Cardiac fibroblast (primary cell): Measurements from ENCODE around the gene PLA2G5.

Source experiments
- DNase-seq, 2 donors: peaks; one replicate each; pipeline versions ENCODE4 v3.0.0 to v3.0.0-alpha.2; 2010; ENCODE audit warnings: low read depth in 2 of 2
- H3K4me3 ChIP-seq, 2 donors: replicated peaks in 1 of 2; 1 replicate in 1 of 2; 2 replicates in 1 of 2; pipeline ENCODE4 v1.5.1; 2011; ENCODE audit warnings: low read depth in 2 of 2, low read length in 2 of 2, mild to moderate bottlenecking in 2 of 2, moderate library complexity in 1 of 2
- TF ChIP-seq, protein P1 (sequence below): IDR thresholded peaks from one replicate; pipeline ENCODE4 v1.5.1; 2011; ENCODE audit warnings: low read depth, mild to moderate bottlenecking, low read length, inconsistent platforms

The PLA2G5 gene

GRCh38 chr1:20063861-20064292 is 6.1 kb upstream of the PLA2G5 start:
- no peak overlapping the region for H3K4me3 ChIP-seq

DNA sequence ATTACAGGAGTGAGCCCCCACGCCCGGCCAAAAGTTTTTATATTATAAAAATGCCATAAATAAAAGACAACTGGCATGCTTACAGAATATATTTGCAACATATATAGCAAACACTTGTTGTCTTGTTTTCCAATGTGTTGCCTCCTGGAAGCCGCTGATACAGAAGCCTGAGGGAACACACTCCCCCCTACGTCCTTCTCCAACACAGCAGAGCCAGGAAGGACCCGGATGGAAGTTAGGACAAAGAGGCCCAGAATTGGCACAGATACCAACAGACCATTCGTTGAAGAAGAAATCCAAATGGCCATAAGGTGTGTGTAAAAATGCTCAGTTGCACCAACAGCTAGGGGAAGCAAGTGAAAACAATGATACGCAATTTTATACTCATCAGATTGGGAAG is 1.3 kb upstream of the PLA2G5 start:
- no peak for DNase-seq
- TF ChIP-seq, protein P1, sequence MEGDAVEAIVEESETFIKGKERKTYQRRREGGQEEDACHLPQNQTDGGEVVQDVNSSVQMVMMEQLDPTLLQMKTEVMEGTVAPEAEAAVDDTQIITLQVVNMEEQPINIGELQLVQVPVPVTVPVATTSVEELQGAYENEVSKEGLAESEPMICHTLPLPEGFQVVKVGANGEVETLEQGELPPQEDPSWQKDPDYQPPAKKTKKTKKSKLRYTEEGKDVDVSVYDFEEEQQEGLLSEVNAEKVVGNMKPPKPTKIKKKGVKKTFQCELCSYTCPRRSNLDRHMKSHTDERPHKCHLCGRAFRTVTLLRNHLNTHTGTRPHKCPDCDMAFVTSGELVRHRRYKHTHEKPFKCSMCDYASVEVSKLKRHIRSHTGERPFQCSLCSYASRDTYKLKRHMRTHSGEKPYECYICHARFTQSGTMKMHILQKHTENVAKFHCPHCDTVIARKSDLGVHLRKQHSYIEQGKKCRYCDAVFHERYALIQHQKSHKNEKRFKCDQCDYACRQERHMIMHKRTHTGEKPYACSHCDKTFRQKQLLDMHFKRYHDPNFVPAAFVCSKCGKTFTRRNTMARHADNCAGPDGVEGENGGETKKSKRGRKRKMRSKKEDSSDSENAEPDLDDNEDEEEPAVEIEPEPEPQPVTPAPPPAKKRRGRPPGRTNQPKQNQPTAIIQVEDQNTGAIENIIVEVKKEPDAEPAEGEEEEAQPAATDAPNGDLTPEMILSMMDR, result no peak
- H3K4me3 ChIP-seq, result no peak overlapping the region

More at GRCh38 chr1:20063861-20064292, 6.1 kb upstream of the PLA2G5 start:
- TF ChIP-seq, protein P1, result no peak
- DNase-seq, result peak; percentile 53 to 83

GRCh38 chr1:20070357-20070756 is 363 bp downstream of the PLA2G5 start:
- no peak overlapping the region for H3K4me3 ChIP-seq
- TF ChIP-seq, protein P1, result no peak
- DNase-seq, result no peak

DNA sequence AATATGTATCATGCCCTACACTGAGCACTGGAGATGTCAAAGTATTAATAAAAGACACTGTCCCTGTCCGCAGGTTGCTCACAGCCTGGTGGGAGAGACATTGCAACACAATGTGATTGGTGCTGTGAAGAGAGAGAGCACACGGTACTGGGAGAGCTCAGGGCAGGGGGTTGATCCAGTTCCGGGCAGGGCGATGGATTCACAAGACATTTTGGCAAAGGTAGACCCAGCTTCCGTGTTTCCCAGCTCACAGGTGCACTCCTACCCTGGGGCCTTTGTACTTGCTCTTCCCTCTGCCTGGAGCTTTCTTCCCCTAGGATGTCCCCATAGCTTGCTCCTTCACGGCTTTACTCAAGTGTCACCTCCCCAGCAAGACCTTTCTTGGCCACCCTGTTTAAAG is 1.4 kb downstream of the PLA2G5 start:
- no peak overlapping the region for H3K4me3 ChIP-seq

DNA sequence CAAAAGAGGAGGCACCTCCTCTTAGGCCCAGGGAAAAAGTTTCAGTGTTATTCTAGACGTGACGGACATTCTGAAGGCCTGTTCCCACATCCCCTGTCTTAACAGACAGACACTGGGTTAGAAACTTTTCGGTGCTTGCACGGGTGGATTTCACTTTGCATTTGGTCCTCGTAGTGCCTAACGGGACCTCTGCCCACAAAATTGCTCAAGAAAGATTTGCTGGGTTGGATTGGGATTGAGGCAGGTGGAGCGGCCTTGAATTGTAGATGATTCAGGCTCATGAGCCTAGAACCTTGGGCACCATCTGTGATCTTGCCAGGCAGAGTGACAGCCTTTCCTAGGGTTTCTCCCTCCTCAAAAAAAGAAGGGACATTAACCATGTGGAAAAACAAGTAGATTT is 2.8 kb downstream of the PLA2G5 start:
- H3K4me3 ChIP-seq, result no peak overlapping the region
- TF ChIP-seq, protein P1, result no peak
- DNase-seq, result no peak

More for the DNA sequence above, 1.4 kb downstream of the PLA2G5 start:
- DNase-seq, result no peak
- TF ChIP-seq, protein P1, result no peak

GRCh38 chr1:20073256-20073655 is 3.3 kb downstream of the PLA2G5 start:
- no peak for DNase-seq
- H3K4me3 ChIP-seq, result no peak overlapping the region
- TF ChIP-seq, protein P1, result no peak

- H3K4me3 ChIP-seq, result no peak overlapping the region
- no peak for DNase-seq
- TF ChIP-seq, protein P1, result no peak
Measured at GRCh38 chr1:20074055-20074724, 4.2 kb downstream of the PLA2G5 start.
